HepG2 (cell line): ENCODE results near the gene PPOX. TPM values are rescaled to one million over a fixed set of nuclear protein-coding genes. Genes with fewer than 3 reads are reported as not detected.

ENCODE experiments used
- ARID3A ChIP-seq: IDR thresholded peaks from 2 replicates; pipeline ENCODE4 v1.6.1; 2012; ENCODE audit warnings: low read depth, low read length, improper control_type of control experiment
- ATF5 ChIP-seq: sonication (generic); formaldehyde crosslinking; IDR thresholded peaks from 2 replicates; pipeline ENCODE4 v1.4.0; 2020; ENCODE audit warnings: mild to moderate bottlenecking, low read depth, missing genetic modification reagents
- BORCS8-MEF2B ChIP-seq: sonication (generic); formaldehyde crosslinking; IDR thresholded peaks from 2 replicates; pipeline ENCODE4 v1.8.0; 2022; ENCODE audit warnings: mild to moderate bottlenecking, missing genetic modification reagents
- GABPA ChIP-seq, 2 experiments: IDR thresholded peaks; 2 replicates each; pipeline ENCODE4 v1.6.1; 2011 to 2016; ENCODE audit warnings: low read depth in 2 of 2, low read length in 1 of 2, missing biosample characterization in 1 of 2, missing genetic modification characterization in 1 of 2
- HNF1A ChIP-seq, 2 experiments: sonication (generic) in 1 of 2; formaldehyde crosslinking in 1 of 2; IDR thresholded peaks; 2 replicates each; pipeline versions ENCODE4 v1.4.0 to v1.6.1; 2016 to 2020; ENCODE audit warnings: borderline replicate concordance in 1 of 2, low read depth in 1 of 2, mild to moderate bottlenecking in 1 of 2, missing genetic modification reagents in 1 of 2
- HOXA9 ChIP-seq: sonication (generic); formaldehyde crosslinking; IDR thresholded peaks from 2 replicates; pipeline ENCODE4 v1.8.1; 2022; ENCODE audit warnings: missing genetic modification reagents, mild to moderate bottlenecking, moderate library complexity, borderline replicate concordance
- KDM2A ChIP-seq: sonication (generic); formaldehyde crosslinking; IDR thresholded peaks from 2 replicates; pipeline ENCODE4 v1.4.0; 2020; ENCODE audit warnings: low read depth, missing genetic modification reagents, borderline replicate concordance
- KLF12 ChIP-seq: sonication (generic); formaldehyde crosslinking; IDR thresholded peaks from 2 replicates; pipeline ENCODE4 v1.4.0; 2020; ENCODE audit warnings: missing genetic modification reagents, borderline replicate concordance
- MAFG ChIP-seq: sonication (generic); formaldehyde crosslinking; IDR thresholded peaks from 2 replicates; pipeline ENCODE4 v1.5.1; 2020; ENCODE audit warnings: mild to moderate bottlenecking, missing genetic modification reagents
- NFE2 ChIP-seq: sonication (generic); formaldehyde crosslinking; IDR thresholded peaks from 2 replicates; pipeline ENCODE4 v1.4.0; 2020; ENCODE audit warnings: missing genetic modification reagents
- POLR2A ChIP-seq, 2 experiments: IDR thresholded peaks; 2 replicates each; pipeline ENCODE4 v1.6.1; 2011; ENCODE audit warnings: low read depth in 2 of 2, low read length in 2 of 2, mild to moderate bottlenecking in 1 of 2, moderate library complexity in 1 of 2; ENCODE audit not compliant: insufficient read depth in 1 of 2
- PRMT3 ChIP-seq: sonication (generic); formaldehyde crosslinking; IDR thresholded peaks from 2 replicates; pipeline ENCODE4 v1.8.1; 2022; ENCODE audit warnings: low read depth, mild to moderate bottlenecking, moderate library complexity, missing genetic modification reagents, borderline replicate concordance
- SRSF9 ChIP-seq: fragments of 200-400 bp; formaldehyde crosslinking; IDR thresholded peaks from 2 replicates; pipeline ENCODE4 v1.6.1; 2018; ENCODE audit warnings: borderline replicate concordance, mild to moderate bottlenecking, low read depth, low read length; ENCODE audit not compliant: insufficient read depth, poor library complexity, severe bottlenecking
- ZBTB39 ChIP-seq: sonication (generic); formaldehyde crosslinking; IDR thresholded peaks from 2 replicates; pipeline ENCODE4 v1.5.0; 2020; ENCODE audit warnings: missing genetic modification reagents
- ZNF362 ChIP-seq: sonication (generic); formaldehyde crosslinking; IDR thresholded peaks from 2 replicates; pipeline ENCODE4 v1.4.0; 2020; ENCODE audit warnings: missing genetic modification reagents, mild to moderate bottlenecking, borderline replicate concordance
- ZNF367 ChIP-seq: sonication (generic); formaldehyde crosslinking; IDR thresholded peaks from 2 replicates; pipeline ENCODE4 v1.4.0; 2020; ENCODE audit warnings: missing genetic modification reagents, borderline replicate concordance
- ZNF790 ChIP-seq: sonication (generic); formaldehyde crosslinking; IDR thresholded peaks from 2 replicates; pipeline ENCODE4 v1.8.0; 2022; ENCODE audit warnings: missing genetic modification reagents, mild to moderate bottlenecking, borderline replicate concordance
- polyA plus RNA-seq, 8 experiments: library from polyadenylated mRNA; depleted of rRNA in 3 of 8; stranded (reverse) in 7 of 8; unstranded in 1 of 8; fragments of >200 nt; fragmentation: Illumina TruSeq in 4 of 8; extraction: Trizol in 4 of 8; gene quantifications; 2 replicates each; pipeline versions ENCODE4 v1.2.1 to v1.2.3, GENCODE V29; 2011 to 2016; ENCODE audit warnings: low read depth in 4 of 8, missing spikeins in 1 of 8, mixed read lengths in 1 of 8; ENCODE audit not compliant: insufficient read depth in 1 of 8
- total RNA-seq, 5 experiments: library from RNA; depleted of rRNA; stranded (reverse); fragments of >200 nt; fragmentation: Illumina TruSeq; extraction: Trizol; gene quantifications; 2 replicates each; pipeline ENCODE4 v1.2.3, GENCODE V29; 2016; ENCODE audit warnings: low read depth in 1 of 5

Gene PPOX
- total and polyA plus RNA-seq, 2 of the 13 experiments (the other 11 are each of a cell fraction or from before 2014, with no cell fraction given), result 15.5 to 27.7 TPM

- TF ChIP-seq HNF1A (IDR thresholded peaks at IDR 0.05; ENCODE audit: low read depth) (no peak), HNF1A (CRISPR knock-in tag; IDR thresholded peaks at IDR 0.05; ENCODE audit: borderline replicate concordance) (no peak; the same call in 1 of the 2 replicates), ARID3A (peak; percentile 39; the same call in 1 of the 2 replicates), SRSF9 (no peak), ZNF790 (CRISPR knock-in tag) (no peak), ATF5 (CRISPR knock-in tag) (no peak), POLR2A (IDR thresholded peaks at IDR 0.05; ENCODE audit: insufficient read depth in 1 of 2, low read depth in 2 of 2, low read length in 2 of 2) (peak in 1 of 2 experiments; percentile 51; a peak in 2 of 4 replicates), ZNF367 (CRISPR knock-in tag) (no peak), GABPA (IDR thresholded peaks at IDR 0.05; ENCODE audit: low read depth, low read length) (peak; percentile 63), GABPA (CRISPR knock-in tag; IDR thresholded peaks at IDR 0.05; ENCODE audit: low read depth) (peak; percentile 85), HOXA9 (CRISPR knock-in tag) (no peak), ZBTB39 (CRISPR knock-in tag) (no peak), KDM2A (0 out of 2 replicates have a peak, but pooled peaks have one; percentile 26), PRMT3 (CRISPR knock-in tag) (no peak), ZNF362 (no peak), NFE2 (CRISPR knock-in tag) (no peak), BORCS8-MEF2B (CRISPR knock-in tag) (peak; percentile 54; the same call in 1 of the 2 replicates), KLF12 (CRISPR knock-in tag) (peak; percentile 44), MAFG (CRISPR knock-in tag) (no peak)
Measured at GRCh38 chr1:161132410-161133219, 33.6 kb upstream of the PPOX start, which contains the start of gene DEDD (continued).
